ENCODE data around the gene TMEM59L.

The TMEM59L gene

DNA sequence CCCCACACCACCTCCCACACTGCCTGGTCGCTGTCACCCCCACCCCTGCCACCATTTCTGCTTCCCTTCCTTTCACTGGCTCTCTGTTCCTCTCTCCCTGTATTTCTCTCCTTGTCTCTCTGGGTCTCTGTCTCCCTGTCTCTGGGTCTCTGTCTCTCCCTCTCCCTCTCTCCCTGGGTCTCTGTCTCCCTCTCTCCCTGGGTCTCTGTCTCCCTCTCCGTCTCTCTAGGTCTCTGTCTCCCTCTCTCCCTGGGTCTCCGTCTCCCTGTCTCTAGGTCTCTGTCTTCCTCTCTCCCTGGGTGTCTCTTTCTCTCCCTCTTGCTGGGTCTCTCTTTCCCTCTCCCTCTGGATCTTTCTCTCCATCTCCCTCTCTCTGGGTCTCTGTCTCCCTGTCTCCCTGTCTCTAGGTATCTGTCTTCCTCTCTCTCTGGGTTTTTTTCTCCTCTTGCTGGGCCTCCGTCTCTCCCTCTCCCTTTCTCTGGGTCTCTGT, 45.7 kb downstream of the TMEM59L start:
- DNase-seq (ENCODE audit: low read depth in 2 of 2) = no peak

DNA sequence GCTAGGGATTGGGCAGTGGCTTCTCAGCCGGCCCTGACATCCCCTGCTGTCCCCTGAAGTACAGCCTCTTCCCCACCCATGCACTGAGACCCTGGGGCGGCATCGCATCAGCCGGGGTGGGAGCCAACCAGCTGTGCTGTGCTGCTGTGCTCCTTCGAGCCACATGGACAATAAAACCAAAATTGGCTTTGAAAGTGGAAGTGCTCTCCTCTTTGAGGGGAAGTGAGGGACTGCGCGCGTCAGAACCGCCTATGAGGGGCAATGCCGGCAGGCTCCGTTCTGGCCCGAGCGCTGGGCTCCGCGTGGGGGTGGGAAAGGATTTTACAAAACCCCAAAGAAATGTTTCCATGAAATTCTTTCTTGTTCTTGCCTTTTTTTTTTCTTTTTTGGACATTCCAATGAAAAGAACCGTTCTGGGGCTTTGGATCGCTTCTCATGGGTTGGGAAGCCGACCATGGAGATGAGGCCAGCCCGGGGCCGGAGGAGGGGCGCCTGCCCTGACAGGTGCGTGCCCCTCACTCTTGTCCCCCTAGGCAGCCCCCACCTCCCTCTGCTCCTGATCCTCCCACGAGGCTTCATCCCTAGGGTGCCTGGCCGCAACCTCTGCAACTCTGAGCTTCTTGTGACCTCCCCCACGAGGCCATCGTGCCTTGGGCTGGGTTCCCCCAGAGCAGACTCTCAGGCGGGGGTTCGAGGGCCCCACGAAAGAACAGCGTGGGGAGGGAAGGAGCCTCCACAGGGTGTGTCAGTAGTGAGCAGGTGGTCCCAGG, 46.8 kb downstream of the TMEM59L start:
- DNase-seq (ENCODE audit: low read depth in 2 of 2) = no peak

DNA sequence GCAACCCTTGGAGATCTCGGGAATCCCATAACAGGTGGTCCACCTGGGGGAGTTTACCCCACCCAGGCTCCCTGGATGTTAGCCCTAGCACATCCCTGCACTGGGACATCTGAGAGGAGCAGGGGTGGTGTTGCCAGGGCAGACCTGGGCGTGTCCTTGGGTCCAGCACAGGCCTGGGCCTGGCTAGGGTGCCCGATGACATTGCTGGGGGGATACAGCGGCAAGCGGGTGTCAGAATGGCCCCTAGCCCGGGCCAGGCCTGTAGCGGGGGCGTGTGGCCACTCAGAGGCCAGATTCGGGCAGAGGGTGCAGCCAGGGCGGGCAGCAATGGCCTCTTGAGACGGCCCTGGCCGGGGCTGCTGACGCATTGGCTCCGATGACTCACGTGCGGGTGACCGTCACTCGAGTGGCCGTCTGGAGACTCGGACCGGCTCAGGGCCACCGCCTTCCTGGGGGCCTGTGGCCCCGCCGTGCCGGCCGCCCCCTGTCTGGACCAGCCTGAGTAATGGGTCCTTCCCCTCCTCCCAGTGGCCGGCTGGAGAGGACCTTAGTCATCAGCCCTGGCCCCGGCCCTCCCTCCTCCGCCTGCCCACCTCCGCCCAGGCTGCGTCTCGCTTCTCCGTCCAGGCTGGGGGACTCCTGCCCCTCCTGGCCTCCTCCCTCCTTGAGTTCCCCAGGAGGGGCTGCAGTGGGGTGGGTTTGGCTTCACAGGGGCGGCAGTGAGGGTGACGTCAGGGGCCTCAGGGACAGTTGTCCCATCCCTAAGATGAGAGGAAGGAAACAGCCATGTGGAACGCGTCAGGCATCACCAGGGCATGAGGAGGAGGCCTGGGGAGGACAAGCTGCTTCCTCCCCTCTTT, 47.6 kb downstream of the TMEM59L start:
- DNase-seq (ENCODE audit: low read depth in 2 of 2) = no peak

DNA sequence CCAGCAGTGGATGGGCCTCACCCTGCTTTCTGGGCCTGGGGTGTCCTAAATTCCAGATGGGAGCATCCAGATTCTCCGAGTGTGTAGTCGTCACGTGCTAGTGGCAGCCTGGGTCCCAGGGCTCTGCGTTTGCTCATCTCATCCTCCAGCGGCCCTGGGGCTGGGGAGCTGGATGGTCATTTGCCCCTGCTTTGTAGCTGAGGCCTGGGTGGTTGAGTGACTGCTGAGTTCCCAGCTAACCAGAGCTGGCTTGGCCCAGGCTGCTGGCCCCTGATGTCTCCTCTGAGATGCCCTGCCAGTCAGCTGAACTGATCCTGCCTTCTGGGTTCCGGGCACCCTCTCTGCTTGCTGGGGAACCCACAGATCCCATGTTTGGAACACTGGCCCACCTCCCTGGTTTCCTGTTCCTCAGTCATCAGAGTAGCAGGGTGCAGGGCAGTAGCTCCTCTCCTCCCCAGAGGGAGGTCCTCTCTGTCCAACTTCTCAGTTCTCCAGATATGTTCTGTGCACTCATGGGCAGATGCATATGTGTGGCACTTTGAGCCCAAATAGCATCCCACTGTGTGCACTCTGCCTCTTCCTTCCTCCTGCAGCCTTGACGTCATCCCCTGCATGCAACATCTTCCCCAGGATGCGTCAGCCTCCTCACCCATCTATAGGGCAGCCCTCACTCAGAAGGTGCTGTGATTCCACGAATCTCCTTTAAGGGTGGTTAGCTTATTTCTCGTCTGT, 48.4 kb downstream of the TMEM59L start:
- DNase-seq (ENCODE audit: low read depth in 2 of 2) = no peak

DNA sequence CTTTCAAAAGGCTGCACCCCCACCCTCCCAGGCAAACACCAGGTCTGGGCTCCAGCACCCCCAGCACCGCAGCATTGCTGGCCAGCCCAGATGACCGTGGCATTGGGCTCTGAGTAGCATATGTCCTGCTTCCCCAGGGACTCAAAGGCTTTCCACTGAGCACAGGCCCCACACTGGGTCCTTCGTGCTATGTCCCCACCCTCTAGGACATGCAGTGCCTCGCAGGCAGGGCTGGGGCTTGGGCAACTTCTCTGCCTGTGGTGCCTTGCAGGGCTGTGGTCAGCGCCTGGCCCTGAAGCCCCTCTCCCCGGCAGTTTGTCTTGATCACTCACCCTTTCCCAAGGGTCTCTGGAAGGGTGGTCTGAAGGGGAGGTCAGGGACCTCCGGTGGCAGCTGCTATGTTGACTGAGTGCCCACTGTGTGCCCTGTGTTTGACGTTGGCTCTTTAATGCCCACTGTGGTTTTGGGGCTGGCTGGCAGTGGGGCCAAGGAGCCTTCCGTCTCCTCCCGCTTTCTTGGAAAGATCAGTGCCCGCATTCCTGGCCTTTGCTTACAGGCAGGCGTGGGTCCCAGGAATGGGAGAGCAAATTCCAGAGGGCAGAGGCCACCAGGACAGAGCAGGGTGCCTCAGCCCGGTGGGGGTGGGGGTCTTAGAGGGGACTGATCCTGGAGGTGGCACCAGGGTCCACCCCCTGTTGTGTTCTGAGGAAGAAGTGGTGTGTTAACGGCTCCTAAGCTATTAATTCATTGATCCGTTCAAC, 50.5 kb downstream of the TMEM59L start:
- DNase-seq (ENCODE audit: low read depth in 2 of 2) = no peak

DNA sequence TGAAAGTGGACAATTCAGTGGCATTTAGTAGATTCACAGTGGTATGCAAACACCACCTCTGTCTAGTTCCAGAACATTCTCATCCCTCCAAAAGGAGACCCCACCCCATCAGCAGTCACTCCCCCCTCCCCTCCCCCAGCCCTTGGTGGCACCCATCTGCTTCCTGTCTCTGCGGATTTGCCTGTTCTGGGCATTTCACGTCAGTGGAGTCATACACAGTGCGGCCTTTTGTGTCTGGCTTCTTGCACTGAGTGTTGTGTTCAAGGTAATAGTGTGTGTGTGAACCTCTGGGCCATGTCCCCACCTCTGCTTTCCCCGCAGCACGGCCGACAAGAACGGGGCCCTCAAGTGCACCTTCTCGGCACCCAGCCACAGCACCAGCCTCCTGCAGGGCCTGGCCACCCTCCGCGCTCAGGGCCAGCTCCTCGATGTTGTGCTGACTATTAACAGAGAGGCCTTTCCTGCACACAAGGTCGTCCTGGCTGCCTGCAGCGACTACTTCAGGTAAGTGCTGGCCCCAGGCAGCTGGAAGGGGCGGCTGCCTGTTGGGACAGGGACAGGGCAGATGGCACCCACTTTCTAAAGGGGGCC, 51.4 kb downstream of the TMEM59L start:
- no peak for DNase-seq (ENCODE audit: low read depth in 2 of 2)

DNA sequence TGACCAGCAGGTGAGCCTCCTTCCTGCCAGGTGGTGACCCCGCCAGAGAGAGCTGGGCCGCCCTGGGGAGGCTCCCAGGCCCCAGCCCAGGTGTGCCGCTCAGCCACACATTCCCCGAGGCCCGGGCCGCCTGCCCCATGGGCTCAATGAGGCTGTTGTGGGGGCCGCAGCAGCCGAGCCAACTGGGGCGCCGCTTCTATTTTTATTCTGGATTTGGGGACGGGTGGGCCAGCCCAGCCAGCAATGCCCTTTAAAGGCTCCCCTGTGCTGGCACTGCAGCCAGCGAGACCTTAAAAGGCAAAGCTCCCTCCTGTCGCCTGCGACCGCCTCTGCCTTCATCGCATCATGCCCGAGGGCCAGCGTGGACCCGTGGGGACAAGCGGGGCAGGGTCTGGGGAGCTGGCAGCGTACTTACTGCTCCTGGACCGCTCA, 53.1 kb downstream of the TMEM59L start:
- DNase-seq (ENCODE audit: low read depth in 2 of 2) = no peak

DNA sequence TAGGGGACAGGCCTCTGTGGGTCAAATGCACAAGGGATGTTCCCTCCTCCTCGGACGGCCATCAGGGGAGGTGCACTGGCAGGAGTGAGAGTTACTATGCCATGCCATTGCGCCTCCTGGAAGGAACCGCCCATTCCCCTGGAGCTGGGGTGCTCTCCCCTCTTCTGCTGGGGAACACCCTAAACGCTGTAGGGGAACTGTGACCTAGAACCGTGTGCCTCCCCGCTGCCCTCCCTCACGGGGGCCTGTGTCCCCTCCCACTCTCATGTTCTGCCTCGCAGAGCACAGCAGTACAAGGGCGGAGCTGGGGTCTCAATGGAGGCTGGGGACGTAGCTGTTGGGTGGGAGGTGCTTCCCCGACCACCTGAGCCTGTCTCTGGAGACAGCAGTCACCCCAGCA, 53.6 kb downstream of the TMEM59L start:
- no peak for DNase-seq (ENCODE audit: low read depth in 2 of 2)

DNA sequence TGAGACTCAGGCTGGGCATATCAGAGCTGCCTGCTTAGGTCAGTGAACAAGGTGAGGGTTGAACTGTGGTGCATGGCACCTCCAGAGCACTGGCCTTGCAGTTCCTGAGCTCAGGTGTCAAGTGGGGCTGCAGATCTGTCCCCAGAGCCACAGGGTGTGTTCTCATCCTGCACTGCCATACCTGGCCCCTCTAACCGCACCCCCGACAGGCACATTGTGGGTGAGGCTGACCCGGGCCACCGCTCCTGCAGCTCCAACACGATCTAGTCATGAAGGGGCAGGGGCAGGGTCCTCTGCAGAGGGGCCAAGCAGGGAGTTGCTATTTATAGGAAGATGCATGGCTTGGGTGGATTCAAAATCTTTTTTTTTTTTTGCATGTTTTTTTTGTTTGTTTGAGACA, 54.1 kb downstream of the TMEM59L start:
- no peak for DNase-seq (ENCODE audit: low read depth in 2 of 2)

DNA sequence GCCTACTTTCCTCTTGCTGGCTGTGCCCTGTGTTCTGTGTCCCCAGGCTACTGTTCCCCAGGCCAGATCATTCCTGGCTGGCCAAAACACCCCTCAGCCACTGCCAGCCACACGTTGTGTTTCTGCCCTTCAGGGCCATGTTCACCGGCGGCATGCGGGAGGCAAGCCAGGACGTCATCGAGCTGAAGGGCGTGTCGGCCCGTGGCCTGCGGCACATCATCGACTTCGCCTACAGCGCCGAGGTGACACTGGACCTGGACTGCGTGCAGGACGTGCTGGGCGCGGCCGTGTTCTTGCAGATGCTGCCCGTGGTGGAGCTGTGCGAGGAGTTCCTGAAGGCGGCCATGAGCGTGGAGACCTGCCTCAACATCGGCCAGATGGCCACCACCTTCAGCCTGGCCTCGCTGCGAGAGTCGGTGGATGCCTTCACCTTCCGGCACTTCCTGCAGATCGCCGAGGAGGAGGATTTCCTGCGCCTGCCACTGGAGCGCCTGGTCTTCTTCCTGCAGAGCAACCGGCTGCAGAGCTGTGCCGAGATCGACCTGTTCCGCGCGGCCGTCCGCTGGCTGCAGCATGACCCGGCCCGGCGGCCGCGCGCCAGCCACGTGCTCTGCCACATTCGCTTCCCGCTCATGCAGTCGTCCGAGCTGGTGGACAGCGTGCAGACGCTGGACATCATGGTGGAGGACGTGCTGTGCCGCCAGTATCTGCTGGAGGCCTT, 55.0 kb downstream of the TMEM59L start:
- no peak for DNase-seq (ENCODE audit: low read depth in 2 of 2)

DNA sequence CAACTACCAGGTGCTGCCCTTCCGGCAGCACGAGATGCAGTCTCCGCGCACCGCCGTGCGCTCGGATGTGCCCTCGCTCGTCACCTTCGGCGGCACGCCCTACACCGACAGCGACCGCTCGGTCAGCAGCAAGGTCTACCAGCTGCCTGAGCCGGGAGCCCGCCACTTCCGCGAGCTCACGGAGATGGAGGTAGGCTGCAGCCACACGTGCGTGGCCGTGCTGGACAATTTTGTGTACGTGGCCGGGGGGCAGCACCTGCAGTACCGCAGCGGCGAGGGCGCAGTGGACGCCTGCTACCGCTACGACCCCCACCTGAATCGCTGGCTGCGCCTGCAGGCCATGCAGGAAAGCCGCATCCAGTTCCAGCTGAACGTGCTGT, 55.6 kb downstream of the TMEM59L start:
- no peak for DNase-seq (ENCODE audit: low read depth in 2 of 2)

DNA sequence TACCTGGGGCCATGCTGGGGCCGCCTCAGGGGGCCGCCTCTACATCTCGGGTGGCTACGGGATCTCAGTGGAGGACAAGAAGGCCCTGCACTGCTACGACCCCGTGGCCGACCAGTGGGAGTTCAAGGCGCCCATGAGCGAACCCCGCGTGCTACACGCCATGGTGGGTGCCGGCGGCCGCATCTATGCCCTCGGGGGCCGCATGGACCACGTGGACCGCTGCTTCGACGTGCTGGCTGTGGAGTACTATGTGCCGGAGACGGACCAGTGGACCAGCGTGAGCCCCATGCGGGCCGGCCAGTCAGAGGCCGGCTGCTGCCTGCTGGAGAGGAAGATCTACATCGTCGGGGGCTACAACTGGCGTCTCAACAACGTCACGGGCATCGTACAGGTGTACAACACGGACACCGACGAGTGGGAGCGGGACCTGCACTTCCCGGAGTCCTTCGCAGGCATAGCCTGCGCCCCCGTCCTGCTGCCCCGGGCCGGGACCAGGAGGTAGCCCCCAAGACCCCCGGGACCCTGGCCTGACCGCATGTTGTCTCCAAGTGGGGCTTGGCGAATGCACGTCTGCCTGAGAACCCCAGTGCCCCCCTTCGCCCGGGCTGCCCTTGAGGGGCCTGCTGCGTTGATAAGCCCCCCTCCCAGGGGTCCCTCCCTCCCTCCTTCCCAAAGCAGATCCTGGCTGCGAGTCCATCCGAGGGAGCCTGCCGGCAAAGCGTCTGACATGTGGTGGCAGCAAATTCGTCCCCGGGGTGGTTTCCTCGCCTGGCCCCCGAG, 56.3 kb downstream of the TMEM59L start:
- DNase-seq (ENCODE audit: low read depth in 2 of 2) = no peak

DNA sequence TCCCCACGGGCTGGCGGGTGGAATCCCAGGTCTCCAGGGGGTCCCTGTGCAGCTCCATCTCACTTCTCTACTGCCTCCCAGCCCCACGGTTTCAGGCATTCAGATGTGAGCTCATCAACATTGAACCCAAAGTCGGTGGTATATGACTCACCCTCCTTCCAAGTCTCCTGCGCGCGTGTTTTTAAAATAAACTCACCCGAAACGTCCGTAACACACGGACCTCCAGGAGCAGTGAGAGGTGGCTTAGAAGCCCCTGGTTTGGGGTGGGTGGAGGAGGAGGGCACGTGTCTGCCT, 56.8 kb downstream of the TMEM59L start:
- DNase-seq (ENCODE audit: low read depth in 2 of 2) = no peak

DNA sequence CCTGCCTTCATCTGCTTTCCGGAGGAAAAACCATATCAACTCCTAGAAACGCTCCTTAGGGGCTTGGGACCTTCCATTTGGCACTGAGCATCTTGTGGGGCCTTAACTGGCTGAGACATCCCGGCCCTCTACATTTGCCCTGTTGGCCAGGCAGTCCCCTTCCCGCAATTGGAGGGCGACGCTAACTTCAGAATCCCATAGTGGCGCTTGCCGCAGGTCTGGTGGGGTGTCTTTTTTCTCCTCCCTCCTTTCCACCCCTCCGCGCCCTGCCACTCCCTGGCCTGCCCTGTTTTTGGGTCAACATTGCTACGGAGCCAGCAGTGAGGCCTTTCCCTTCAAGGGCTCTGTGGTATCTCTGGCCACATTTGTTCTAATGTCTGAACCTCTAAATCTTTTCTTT, 57.2 kb downstream of the TMEM59L start:
- no peak for DNase-seq (ENCODE audit: low read depth in 2 of 2)

DNA sequence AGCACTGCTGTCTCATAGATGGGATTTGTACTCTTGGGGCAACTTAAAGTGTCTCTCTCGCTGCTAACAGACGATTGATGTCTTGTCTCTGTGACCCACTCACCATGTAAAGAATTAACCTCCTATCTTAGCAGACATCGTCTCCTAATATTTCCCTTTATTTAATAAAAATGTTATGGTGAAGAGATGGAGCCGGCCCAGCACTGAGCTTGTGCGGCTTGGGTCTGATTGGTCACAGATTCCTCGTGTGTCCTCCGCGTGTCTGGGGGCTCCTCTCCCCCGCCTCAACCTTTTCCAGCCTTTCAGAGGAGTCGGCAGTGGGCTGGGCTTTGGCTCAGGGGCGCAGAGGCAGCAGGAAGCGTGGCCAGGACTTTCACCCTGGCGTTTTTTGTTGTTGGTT, 57.6 kb downstream of the TMEM59L start:
- DNase-seq (ENCODE audit: low read depth in 2 of 2) = no peak
